Suppressor macrophage treated with lipopolysaccharide for 1 hour (primary cell): ENCODE measurements around the gene SMAD7.
A peak's percentile ranks its signal among the peaks of the same experiment; 100 is the strongest.
"Not testable (repeated sequence)": the region's sequence is repeated elsewhere in the genome, so short reads cannot be mapped to it uniquely, and the experiment has no call there.

ENCODE experiments used
- DNase-seq, 3 donors: peaks; one replicate each; pipeline ENCODE4 v3.0.0-alpha.2; 2020 to 2022

Gene SMAD7

DNA sequence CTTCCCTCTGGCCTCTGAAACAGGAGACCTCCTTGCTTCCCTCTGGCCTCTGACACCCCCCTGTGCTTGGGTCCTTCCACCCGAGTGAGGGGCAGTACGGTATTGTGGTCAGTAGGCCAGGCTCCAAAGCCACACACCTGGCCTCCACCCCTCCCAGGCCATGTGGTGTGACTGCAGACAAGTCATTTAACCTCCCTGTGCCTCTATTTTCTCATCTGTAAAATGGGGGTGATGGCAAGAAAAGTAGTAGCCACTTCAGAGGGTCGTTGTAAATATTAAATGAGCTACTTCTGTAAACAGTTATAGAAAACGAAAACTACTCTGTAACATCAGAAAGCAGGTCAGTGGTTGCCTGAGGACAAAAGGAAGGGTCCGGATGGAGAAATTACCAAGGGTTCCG, 74.2 kb downstream of the SMAD7 start:
- DNase-seq, result no peak

GRCh38 chr18:48875942-48876511, 74.7 kb downstream of the SMAD7 start:
- DNase-seq, result no peak

DNA sequence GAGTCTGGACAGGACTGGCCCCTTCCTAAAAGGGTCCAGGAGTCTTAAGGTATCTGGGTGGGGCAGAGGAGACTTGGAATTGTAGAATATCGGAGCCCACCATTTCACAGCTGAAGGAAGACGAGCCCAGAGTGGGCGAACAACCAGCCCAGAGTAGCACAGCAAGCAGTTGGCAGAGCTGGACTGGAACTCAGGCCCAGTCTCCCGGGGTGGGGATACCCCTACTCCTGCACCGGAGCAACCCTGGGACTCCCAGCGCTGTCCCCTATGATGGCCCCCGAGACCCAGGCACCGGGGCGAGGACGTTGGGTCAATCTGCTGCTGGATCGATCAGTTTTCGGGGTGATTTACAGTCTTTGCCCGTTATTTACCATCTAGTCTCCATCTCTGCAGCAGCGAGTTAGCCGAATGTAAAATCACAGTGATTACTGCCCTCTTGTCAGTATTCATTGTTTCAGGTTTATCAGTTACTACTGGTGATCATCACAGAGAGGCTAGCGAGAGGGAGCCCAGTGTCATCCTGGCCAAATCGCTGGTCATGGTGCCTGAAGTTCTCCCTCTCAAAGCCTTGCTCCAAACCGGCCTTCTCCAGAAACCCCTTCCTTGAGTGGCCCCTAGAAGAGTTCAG, 75.3 kb downstream of the SMAD7 start:
- no peak for DNase-seq

GRCh38 chr18:48874701-48875162, 76.0 kb downstream of the SMAD7 start:
- no peak for DNase-seq

DNA sequence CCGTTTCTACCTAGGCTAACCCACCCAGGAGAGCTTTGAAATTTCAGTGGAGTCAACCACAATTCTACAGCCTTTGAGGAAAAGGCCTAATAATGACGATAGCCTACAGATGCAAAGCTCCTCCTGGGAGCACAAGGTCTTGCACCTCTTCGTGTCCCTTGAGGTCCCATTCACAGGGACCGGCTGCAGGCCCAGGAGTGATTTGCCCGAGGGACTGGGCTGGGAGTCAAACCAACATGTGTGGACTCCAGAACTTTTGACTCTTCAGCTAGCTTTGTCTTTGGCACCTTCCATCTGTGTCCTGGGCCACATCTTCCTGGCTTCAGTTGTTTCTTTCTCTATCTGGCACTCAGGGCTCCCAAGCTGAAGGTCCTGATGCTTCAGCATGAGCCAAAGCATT, 76.5 kb downstream of the SMAD7 start:
- no peak for DNase-seq

GRCh38 chr18:48872234-48873145, 78.3 kb downstream of the SMAD7 start:
- DNase-seq, result peak; percentile 75 to 89 (median 82)

DNA sequence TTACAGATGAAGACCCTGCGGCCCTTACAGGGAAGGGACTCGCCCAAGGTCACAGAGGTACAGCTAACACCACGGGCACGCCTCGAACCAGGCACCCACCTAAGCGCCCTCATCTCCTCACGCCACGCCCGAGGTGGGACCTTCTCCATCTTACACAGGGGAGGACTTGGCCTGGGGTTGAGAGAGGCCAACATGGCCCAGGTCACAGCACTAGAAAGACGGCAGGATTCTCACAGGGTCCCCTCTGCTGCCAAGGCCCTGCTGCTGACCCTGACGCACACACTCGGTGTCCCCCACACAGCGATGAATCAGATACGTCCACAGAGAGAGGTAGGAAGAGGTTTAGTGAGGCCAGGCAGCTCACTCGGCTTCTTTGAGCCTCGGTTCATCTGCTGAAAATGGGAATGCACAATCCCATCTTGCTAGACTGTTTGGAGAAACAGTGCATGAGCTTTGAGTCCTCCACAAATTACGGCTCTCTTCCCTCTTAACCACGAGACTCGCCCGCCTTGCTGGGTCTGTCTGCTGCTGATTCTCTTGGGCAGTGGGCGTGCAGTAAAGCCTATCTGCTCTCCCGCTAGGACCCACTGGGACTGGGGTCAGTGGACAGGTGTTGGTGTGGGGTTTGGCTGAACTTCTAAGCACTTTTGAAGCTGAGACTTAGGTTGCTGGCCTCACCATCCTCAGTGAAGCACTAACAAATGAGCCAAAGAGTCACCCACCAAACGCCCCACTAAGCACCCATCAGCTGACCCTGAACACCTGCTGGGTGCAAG, 79.2 kb downstream of the SMAD7 start:
- DNase-seq, result no peak

DNA sequence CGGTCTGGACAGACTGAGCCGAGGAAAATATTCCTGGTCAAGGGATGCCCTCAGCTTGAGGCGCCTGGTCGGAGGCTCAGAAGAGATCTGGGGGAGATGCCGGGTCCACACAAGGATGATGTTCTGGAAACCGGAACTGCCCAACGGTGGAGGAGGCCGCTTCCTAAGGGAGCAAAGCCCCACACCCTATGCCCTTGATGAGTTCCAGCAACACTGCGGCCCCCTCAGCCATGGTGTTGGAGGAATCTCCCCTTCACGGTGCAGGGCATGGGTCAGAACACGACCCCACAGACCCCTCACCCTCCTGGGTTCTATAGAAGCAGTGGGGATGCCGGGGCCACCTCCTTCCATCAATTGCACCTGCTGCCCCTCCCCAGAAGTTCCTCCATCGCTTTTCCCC, 79.8 kb downstream of the SMAD7 start:
- not testable (repeated sequence) for DNase-seq
